Trophoblast cell (in vitro differentiated cells and primary cell): ENCODE results near the gene APCDD1.

Experiments
- DNase-seq, 2 donors: peaks; one replicate each; pipeline ENCODE4 v3.0.0-alpha.2; 2016
- H2AFZ ChIP-seq: 2 replicates; pipeline ENCODE4 v1.6.1; 2013; ENCODE audit warnings: low read length, moderate library complexity, mild to moderate bottlenecking; ENCODE audit not compliant: insufficient read depth, poor library complexity
- H2AK5ac ChIP-seq: 2 replicates; pipeline ENCODE4 v1.6.1; 2013; ENCODE audit warnings: mild to moderate bottlenecking, low read length
- H2BK120ac ChIP-seq: 2 replicates; pipeline ENCODE4 v1.6.1; 2013; ENCODE audit warnings: low read length, mild to moderate bottlenecking, moderate library complexity; ENCODE audit not compliant: insufficient read depth, poor library complexity
- H2BK12ac ChIP-seq: 2 replicates; pipeline ENCODE4 v1.6.1; 2013; ENCODE audit warnings: mild to moderate bottlenecking, low read length, moderate library complexity
- H2BK5ac ChIP-seq: 2 replicates; pipeline ENCODE4 v1.6.1; 2013; ENCODE audit warnings: low read length, low read depth, moderate library complexity, mild to moderate bottlenecking; ENCODE audit not compliant: poor library complexity
- H3K14ac ChIP-seq: 2 replicates; pipeline ENCODE4 v1.6.1; 2013; ENCODE audit warnings: mild to moderate bottlenecking, low read length
- H3K18ac ChIP-seq: 2 replicates; pipeline ENCODE4 v1.6.1; 2013; ENCODE audit warnings: mild to moderate bottlenecking, low read length
- H3K23ac ChIP-seq: 2 replicates; pipeline ENCODE4 v1.6.1; 2013; ENCODE audit warnings: low read length
- H3K27ac ChIP-seq: 2 replicates; pipeline ENCODE4 v1.5.1; 2013; ENCODE audit warnings: low read depth, mild to moderate bottlenecking, inconsistent platforms, low read length, moderate library complexity
- H3K27me3 ChIP-seq: 2 replicates; pipeline ENCODE4 v1.6.1; 2013; ENCODE audit warnings: inconsistent platforms, mild to moderate bottlenecking, low read length, moderate library complexity; ENCODE audit not compliant: insufficient read depth
- H3K36me3 ChIP-seq, 2 experiments: 1 replicate in 1 of 2; 2 replicates in 1 of 2; pipeline ENCODE4 v1.6.1; 2013; ENCODE audit warnings: low read length in 2 of 2, mild to moderate bottlenecking in 2 of 2, moderate library complexity in 1 of 2; ENCODE audit not compliant: insufficient read depth in 2 of 2, control insufficient read depth in 1 of 2
- H3K4ac ChIP-seq: 2 replicates; pipeline ENCODE4 v1.6.1; 2013; ENCODE audit warnings: low read depth, mild to moderate bottlenecking, low read length, moderate library complexity
- H3K4me1 ChIP-seq, 2 experiments: 1 replicate in 1 of 2; 2 replicates in 1 of 2; pipeline ENCODE4 v1.6.1; 2013; ENCODE audit warnings: low read length in 2 of 2, mild to moderate bottlenecking in 2 of 2, moderate library complexity in 1 of 2; ENCODE audit not compliant: insufficient read depth in 2 of 2, control insufficient read depth in 1 of 2
- H3K4me2 ChIP-seq: 2 replicates; pipeline ENCODE4 v1.6.1; 2013; ENCODE audit warnings: inconsistent platforms, mild to moderate bottlenecking, low read length, moderate library complexity
- H3K4me3 ChIP-seq: 2 replicates; pipeline ENCODE4 v1.5.1; 2013; ENCODE audit warnings: mild to moderate bottlenecking, low read depth, low read length, inconsistent platforms
- H3K79me1 ChIP-seq: one replicate; pipeline ENCODE4 v1.6.1; 2013; ENCODE audit warnings: low read length
- H3K79me2 ChIP-seq: 2 replicates; pipeline ENCODE4 v1.6.1; 2013; ENCODE audit warnings: low read length, mild to moderate bottlenecking; ENCODE audit not compliant: control insufficient read depth, insufficient read depth, poor library complexity
- H3K9ac ChIP-seq: 2 replicates; pipeline ENCODE4 v1.6.1; 2013; ENCODE audit warnings: mild to moderate bottlenecking, low read length
- H3K9me3 ChIP-seq: 2 replicates; pipeline ENCODE4 v1.6.1; 2013; ENCODE audit warnings: low read depth, mild to moderate bottlenecking, control low read depth, inconsistent platforms, low read length; ENCODE audit not compliant: insufficient read depth
- H4K12ac ChIP-seq: 2 replicates; pipeline ENCODE4 v1.6.1; 2013; ENCODE audit warnings: low read depth, mild to moderate bottlenecking, low read length, moderate library complexity
- H4K8ac ChIP-seq: 2 replicates; pipeline ENCODE4 v1.6.1; 2013; ENCODE audit warnings: low read depth, mild to moderate bottlenecking, low read length, moderate library complexity
- H4K91ac ChIP-seq: one replicate; pipeline ENCODE4 v1.6.1; 2013; ENCODE audit warnings: low read depth, mild to moderate bottlenecking, low read length, moderate library complexity
- WGBS: extraction: QIAGEN DNeasy Blood & Tissue Kit; methylation state at CpG from one replicate; pipeline ENCODE4 v1.1.7; 2013; ENCODE audit warnings: missing lambda C conversion rate; ENCODE audit not compliant: insufficient read length, insufficient coverage; ENCODE audit errors: extremely low coverage; 5-methylcytosine and 5-hydroxymethylcytosine counted together

Gene APCDD1

GRCh38 chr18:10432781-10433180, 21.7 kb upstream of the APCDD1 start:
- Histone ChIP-seq H3K23ac (no peak overlapping the region), H2AK5ac (no peak overlapping the region), H3K9me3 (no peaks in the 10 kb centered on the region), H3K36me3 (no peaks in the 10 kb centered on the region), H3K18ac (no peak overlapping the region), H3K79me2 (no peaks in the 10 kb centered on the region), H3K4me2 (no peak overlapping the region), H2BK120ac (no peak overlapping the region), H3K4me3 (no peak overlapping the region), H2AFZ (no peak overlapping the region), H3K27me3 (no peaks in the 10 kb centered on the region), H3K14ac (no peak overlapping the region), H4K12ac (no peak overlapping the region), H3K79me1 (no peaks in the 10 kb centered on the region), H3K27ac (no peak overlapping the region), H3K4me1 (no peaks in the 10 kb centered on the region), H2BK12ac (no peak overlapping the region), H4K91ac (no peak overlapping the region), H3K4ac (no peak overlapping the region), H3K9ac (no peak overlapping the region), H2BK5ac (no peak overlapping the region), H4K8ac (no peak overlapping the region)
- no peak for DNase-seq
- no CpG with 5 or more reads among the region's 7 CpGs for WGBS

GRCh38 chr18:10436160-10436559, 18.3 kb upstream of the APCDD1 start:
- Histone ChIP-seq H2AK5ac (no peak overlapping the region), H2BK120ac (no peak overlapping the region), H3K36me3 (no peaks in the 10 kb centered on the region), H3K4me2 (no peak overlapping the region), H4K8ac (no peak overlapping the region), H4K91ac (no peak overlapping the region), H3K79me2 (no peaks in the 10 kb centered on the region), H3K14ac (no peak overlapping the region), H2BK12ac (no peak overlapping the region), H3K4ac (no peak overlapping the region), H3K4me1 (no peaks in the 10 kb centered on the region), H2AFZ (no peak overlapping the region), H3K27ac (no peak overlapping the region), H3K79me1 (no peaks in the 10 kb centered on the region), H3K23ac (no peak overlapping the region), H3K27me3 (no peaks in the 10 kb centered on the region), H3K4me3 (no peak overlapping the region), H3K9ac (no peak overlapping the region), H3K9me3 (no peaks in the 10 kb centered on the region), H2BK5ac (no peak overlapping the region), H3K18ac (no peak overlapping the region), H4K12ac (no peak overlapping the region)
- no peak for DNase-seq
- no CpG with 5 or more reads among the region's 3 CpGs for WGBS

- Histone ChIP-seq H3K27ac (no peak overlapping the region), H4K8ac (no peak overlapping the region), H3K9me3 (no peaks in the 10 kb centered on the region), H2BK5ac (no peak overlapping the region), H4K12ac (no peak overlapping the region), H3K23ac (no peak overlapping the region), H3K79me1 (no peaks in the 10 kb centered on the region), H2AFZ (no peak overlapping the region), H3K36me3 (no peaks in the 10 kb centered on the region), H3K4ac (no peak overlapping the region), H3K4me1 (no peaks in the 10 kb centered on the region), H3K4me2 (no peak overlapping the region), H4K91ac (no peak overlapping the region), H3K18ac (no peak overlapping the region), H2BK120ac (no peak overlapping the region), H3K27me3 (no peaks in the 10 kb centered on the region), H3K14ac (no peak overlapping the region), H2AK5ac (no peak overlapping the region), H3K4me3 (no peak overlapping the region), H3K9ac (no peak overlapping the region), H3K79me2 (no peaks in the 10 kb centered on the region), H2BK12ac (no peak overlapping the region)
- DNase-seq, result no peak
Measured at GRCh38 chr18:10437837-10438236, 16.6 kb upstream of the APCDD1 start.

GRCh38 chr18:10439898-10440297, 14.5 kb upstream of the APCDD1 start:
- H3K18ac ChIP-seq, result no peak overlapping the region
- no peaks in the 10 kb centered on the region for H3K36me3 ChIP-seq
- no peak overlapping the region for H3K27ac ChIP-seq
- 100% methylated on average over 5 of the region's 8 CpGs for WGBS
- no peak overlapping the region for H4K91ac ChIP-seq
- no peak overlapping the region for H3K9ac ChIP-seq
- H3K4me1 ChIP-seq, result no peaks in the 10 kb centered on the region
- H3K4ac ChIP-seq, result no peak overlapping the region
- no peak overlapping the region for H3K23ac ChIP-seq
- H3K14ac ChIP-seq, result no peak overlapping the region
- H3K79me1 ChIP-seq, result no peaks in the 10 kb centered on the region
- no peak overlapping the region for H2BK5ac ChIP-seq
- no peak for DNase-seq
- H3K4me3 ChIP-seq, result no peak overlapping the region
- no peak overlapping the region for H3K4me2 ChIP-seq
- no peak overlapping the region for H2BK12ac ChIP-seq
- no peaks in the 10 kb centered on the region for H3K9me3 ChIP-seq
- H2AK5ac ChIP-seq, result no peak overlapping the region
- H4K12ac ChIP-seq, result no peak overlapping the region
- H4K8ac ChIP-seq, result no peak overlapping the region
- H3K27me3 ChIP-seq, result no peaks in the 10 kb centered on the region
- H2BK120ac ChIP-seq, result no peak overlapping the region
- H2AFZ ChIP-seq, result no peak overlapping the region
- no peaks in the 10 kb centered on the region for H3K79me2 ChIP-seq
